GM23248 (cell line): ENCODE measurements around the gene AOX1.

Experiments
- EZH2 ChIP-seq: fragments of 200-600 bp; sonication (generic); IDR thresholded peaks from 2 replicates; pipeline ENCODE4 v1.6.1; 2018; ENCODE audit warnings: antibody characterized with exemption, mild to moderate bottlenecking; ENCODE audit not compliant: insufficient read depth, poor library complexity, severe bottlenecking
- EZH2phosphoT487 ChIP-seq: fragments of 200-600 bp; sonication (generic); IDR thresholded peaks from 2 replicates; pipeline ENCODE4 v1.6.1; 2018; ENCODE audit warnings: antibody characterized with exemption, moderate library complexity, mild to moderate bottlenecking, low read depth; ENCODE audit not compliant: insufficient read depth

DNA sequence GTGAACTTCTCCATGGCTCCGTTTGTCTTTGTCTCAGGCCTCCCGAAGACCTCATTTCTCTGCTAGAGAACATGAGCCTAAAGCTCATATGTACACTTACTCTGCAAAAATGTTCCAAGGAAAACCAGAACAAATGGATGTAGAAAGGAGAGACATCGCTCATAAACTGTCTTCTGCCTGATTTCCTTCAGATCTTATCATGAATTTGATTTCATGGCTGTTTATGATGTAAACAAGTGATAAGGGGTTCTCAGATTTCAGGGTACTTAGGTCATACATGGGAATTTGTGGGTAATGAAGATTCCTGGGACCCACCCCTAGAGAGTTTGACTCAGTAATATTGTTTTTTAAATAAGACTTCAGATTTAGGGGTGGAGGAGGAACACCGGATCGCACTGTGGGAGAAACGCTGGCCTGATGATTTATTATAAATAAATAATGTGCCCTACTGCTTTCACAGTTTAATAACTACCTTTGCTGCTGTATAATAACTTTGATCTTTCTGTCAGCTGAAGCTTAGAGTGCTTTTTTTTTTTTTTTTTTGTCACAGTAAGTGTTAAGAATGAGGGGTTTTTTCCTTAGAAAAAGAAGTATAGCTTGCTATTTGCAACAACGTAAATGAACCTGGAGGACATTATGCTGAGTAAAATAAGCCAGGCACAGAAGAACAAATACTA, 14.9 kb downstream of the AOX1 start:
- TF ChIP-seq EZH2phosphoT487 (no peak), EZH2 (no peak)
